ENCODE data around the gene FAM13A. TPM values are rescaled to one million over a fixed set of nuclear protein-coding genes. Genes with fewer than 3 reads are reported as not detected.

The FAM13A gene
- 25.6 and 28.1 TPM in 2 replicates for total RNA-seq

GRCh38 chr4:89056953-89057398 is at the start of gene FAM13A:
TSS of gene FAM13A (minus strand) at chr4:89057185. CDS start at chr4:89056964, 221 bp downstream.

GRCh38 chr4:88697588-88698329 is 359.2 kb downstream of the FAM13A start, which contains the start of gene NAP1L5:
TSS of gene NAP1L5 (minus strand) at chr4:88697829. CDS start at chr4:88697754, 75 bp downstream.

Small RNA genes lying within 50 kb of the gene (small RNA-seq; reads per million reads assigned to genes)
- gene RF02115 (not detected), gene RNU6-33P (not detected)

Other genes starting within 250 kb of the FAM13A start
- gene TIGD2, start 54.3 kb upstream of the FAM13A start, total RNA-seq = 14.1 and 19.6 TPM in 2 replicates

All from hair follicle dermal papilla cell (primary cell).